ENCODE data around the gene SIGLEC1.

SIGLEC1 gene

GRCh38 chr20:3701061-3701998 is 11.1 kb downstream of the SIGLEC1 start:
- DNase-seq (ENCODE audit: low read depth in 2 of 2) = no peak

- DNase-seq (ENCODE audit: low read depth in 2 of 2) = no peak
Observed at GRCh38 chr20:3699037-3699436, 13.4 kb downstream of the SIGLEC1 start.

GRCh38 chr20:3698591-3699001 is 13.8 kb downstream of the SIGLEC1 start:
- no peak for DNase-seq (ENCODE audit: low read depth in 2 of 2)

GRCh38 chr20:3697588-3698305 is 14.7 kb downstream of the SIGLEC1 start:
- DNase-seq (ENCODE audit: low read depth in 2 of 2) = no peak

GRCh38 chr20:3696745-3697587 is 15.4 kb downstream of the SIGLEC1 start:
- no peak for DNase-seq (ENCODE audit: low read depth in 2 of 2)

DNA sequence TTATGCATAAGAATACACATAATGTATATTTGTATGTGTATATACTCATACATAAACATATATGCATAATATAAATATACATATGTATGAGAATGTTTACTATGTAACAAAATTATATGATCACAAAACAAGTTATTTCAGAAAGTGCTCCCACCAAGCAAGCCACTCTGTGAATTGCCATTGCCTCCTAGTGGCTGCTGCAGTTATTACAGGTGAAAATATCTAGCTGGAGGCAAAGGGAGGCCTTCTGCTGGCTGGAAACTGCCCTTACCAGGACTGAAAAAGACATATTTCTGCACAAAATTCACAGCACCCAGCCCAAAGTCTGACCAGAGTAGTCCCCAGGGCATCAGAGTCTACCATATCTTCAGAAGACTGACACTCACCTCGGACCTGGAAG is 16.2 kb downstream of the SIGLEC1 start:
- no peak for DNase-seq (ENCODE audit: low read depth in 2 of 2)

DNA sequence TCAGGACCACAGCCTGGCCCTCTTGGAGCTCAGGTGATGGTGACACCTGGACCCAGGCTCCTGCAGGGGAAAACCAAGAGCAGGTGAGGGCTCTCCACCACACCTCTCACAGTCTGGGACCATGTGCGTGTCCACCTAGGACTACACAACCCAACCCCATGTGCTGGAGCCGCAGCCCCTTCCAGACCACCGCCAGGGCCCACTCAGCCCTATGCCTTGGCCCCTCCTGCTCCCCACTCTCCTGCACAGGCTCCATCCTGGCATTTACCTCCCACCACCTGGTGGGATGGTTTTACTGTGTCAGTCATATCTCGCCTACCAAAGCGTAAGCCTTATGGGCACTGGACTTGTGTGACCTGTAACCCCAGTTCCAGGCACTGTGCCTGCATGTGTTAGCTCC is 17.5 kb downstream of the SIGLEC1 start:
- no peak for DNase-seq (ENCODE audit: low read depth in 2 of 2)

DNA sequence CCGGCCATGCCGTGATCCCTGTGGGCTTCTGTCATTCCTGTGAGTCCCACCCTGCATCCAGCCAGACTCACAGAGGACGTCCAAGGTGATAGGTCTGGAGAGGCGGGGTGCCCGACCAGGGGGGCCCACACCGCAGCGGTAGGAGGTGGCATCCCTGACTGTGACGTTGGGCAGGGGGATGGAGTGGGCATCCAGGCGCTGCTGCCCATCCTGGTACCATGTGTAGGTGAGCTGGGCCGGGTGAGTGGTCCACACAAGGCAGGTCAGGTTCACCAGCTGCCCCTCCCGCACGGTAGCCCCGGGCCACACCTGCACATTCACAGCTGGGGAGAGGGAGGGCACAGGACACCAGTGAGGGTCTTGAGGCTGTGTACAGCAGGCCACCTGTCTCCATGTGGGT is 19.0 kb downstream of the SIGLEC1 start:
- no peak for DNase-seq (ENCODE audit: low read depth in 2 of 2)

- DNase-seq (ENCODE audit: low read depth in 2 of 2) = no peak
Observed at GRCh38 chr20:3692706-3693294, 19.6 kb downstream of the SIGLEC1 start.

GRCh38 chr20:3691897-3692296 is 20.5 kb downstream of the SIGLEC1 start:
- DNase-seq (ENCODE audit: low read depth in 2 of 2) = no peak

DNA sequence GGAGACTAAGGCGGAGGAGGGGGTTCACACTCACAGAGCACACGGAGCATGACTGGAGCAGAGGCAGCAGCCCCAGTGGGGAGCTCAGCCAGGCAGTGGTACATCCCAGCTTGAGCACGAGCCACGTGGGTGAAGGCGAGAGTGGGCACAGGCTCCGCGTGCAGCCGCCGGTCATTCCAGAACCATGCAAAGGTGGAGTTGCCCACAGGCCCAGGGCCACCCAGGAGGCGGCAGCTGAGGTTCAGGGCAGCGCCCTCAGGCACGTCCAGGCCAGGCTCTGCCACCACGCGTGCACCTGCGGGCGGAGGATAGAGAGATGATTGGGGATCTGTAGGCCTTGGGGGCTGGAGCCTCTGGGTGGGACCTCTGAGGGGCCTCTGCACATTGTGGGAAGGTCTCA is 21.1 kb downstream of the SIGLEC1 start:
- DNase-seq (ENCODE audit: low read depth in 2 of 2) = no peak

DNA sequence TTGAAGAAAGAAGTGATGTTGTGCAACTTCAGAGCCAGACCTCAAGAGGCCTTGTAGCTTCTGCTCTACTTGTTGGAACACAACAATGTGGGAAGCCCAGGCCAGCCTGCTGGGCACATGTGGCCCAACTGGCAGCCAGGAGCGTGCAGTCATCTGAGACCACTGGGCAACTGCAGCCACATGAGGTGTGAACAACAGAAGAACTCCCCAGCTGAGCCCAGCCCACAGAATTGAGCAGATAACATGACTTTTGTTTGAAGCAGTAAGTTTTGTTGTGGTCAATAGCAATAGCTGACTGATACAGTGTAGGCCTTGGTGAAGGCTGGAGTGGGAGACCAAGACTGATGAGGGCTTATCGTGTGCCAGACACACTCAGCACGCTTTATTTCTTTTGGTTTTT is 22.0 kb downstream of the SIGLEC1 start:
- DNase-seq (ENCODE audit: low read depth in 2 of 2) = no peak

DNA sequence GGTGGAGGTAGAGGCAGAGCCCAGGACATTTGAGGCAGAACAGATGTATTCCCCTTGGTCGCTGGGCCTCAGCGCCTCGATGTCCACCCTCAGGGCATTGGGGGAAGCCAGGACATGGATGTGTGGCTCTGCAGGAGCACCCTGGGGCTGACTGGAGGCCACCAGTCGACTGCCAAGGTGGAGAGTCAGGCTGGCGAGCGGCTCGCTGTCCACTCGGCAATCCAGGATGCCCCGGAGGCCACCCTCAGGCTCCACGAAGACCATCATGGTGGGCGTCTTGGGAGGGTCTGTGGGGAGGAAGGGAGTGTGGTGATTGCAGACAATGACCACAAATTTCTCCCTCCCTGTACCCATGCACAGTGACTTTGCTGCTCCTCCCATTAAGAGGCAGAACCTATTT is 22.4 kb downstream of the SIGLEC1 start:
- no peak for DNase-seq (ENCODE audit: low read depth in 2 of 2)

GRCh38 chr20:3687655-3688054 is 24.7 kb downstream of the SIGLEC1 start:
- no peak for DNase-seq (ENCODE audit: low read depth in 2 of 2)

GRCh38 chr20:3686867-3687321 is 25.5 kb downstream of the SIGLEC1 start:
- DNase-seq (ENCODE audit: low read depth in 2 of 2) = no peak

- no peak for DNase-seq (ENCODE audit: low read depth in 2 of 2)
Observed at GRCh38 chr20:3686421-3686820, 26.0 kb downstream of the SIGLEC1 start.

DNA sequence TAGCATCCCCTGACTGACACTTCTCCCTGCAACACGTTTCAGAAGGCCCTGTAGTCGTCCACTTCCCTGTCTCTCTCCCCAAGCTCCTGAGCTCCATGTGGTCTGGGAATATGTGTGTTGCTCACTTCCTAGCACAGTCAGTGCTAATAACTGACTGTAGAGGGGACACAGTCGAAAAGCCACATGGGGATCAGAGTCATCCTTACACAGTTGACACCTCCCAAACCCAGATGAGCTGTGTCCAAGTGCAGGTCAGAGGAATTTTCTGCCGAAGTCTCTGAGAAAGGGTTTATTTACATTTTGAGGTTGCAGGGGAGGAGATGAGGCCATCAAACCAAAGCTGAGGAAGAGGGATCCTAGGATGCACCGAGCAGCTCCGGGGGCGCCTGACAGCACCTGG is 27.1 kb downstream of the SIGLEC1 start:
- no peak for DNase-seq (ENCODE audit: low read depth in 2 of 2)

GRCh38 chr20:3681931-3682781 is 30.2 kb downstream of the SIGLEC1 start, which contains the start of gene ADAM33:
Gene ADAM33, minus strand, starts transcription at chr20:3682010. Its CDS starts 6 bp downstream, at chr20:3682004.
- DNase-seq (ENCODE audit: low read depth in 2 of 2) = no peak

GRCh38 chr20:3681352-3681930 is 31.0 kb downstream of the SIGLEC1 start:
- DNase-seq (ENCODE audit: low read depth in 2 of 2) = no peak

DNA sequence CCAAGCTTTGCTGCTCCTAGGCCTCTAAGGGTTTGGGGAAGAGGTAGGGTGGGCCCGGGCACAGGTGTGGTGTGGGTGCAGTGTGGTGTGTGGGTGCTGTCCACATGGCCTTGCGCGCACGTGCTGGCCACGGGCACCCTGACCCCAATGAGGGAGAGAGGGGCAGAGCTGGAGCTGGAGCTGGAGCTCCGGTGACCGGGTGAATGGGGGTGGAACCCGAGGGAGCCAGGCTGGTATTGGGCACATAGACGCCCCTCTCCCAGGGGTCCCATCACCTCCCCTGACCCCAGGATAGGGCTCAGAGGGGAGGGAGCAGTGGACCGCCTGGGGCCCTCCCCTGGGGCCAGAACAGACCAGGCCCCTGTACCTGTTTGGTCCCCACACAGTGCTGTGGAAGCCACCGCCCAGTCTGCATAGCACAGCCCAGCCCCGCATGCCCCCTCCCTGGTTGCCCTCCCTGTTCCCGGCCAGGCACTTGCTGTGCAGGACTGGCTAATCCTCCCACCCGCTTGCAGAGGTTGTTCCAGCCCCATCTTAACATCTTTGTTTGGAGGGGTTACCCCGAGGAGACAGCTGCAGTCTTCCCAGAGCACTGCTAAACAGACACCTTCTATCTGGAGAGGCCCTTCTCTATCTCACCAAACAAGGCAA is 31.6 kb downstream of the SIGLEC1 start:
- no peak for DNase-seq (ENCODE audit: low read depth in 2 of 2)

Measured in stimulated activated CD8-positive, alpha-beta memory T cell treated with anti-CD3 and anti-CD28 coated beads, Interleukin-2, amount 100 ng/mL, for 1 hour (primary cell).